KOPT-K1 (cell line): Measurements from ENCODE around the gene ESCO1.
"Not testable (repeated sequence)": the region's sequence is repeated elsewhere in the genome, so short reads cannot be mapped to it uniquely, and the experiment has no call there.

Source experiments
- H3K27ac ChIP-seq: fragments of 200-600 bp; sonication (generic); 2 replicates; pipeline ENCODE4 v1.5.1; 2016; ENCODE audit warnings: antibody characterized with exemption, mild to moderate bottlenecking, low read depth, low read length; ENCODE audit not compliant: poor library complexity, severe bottlenecking
- H3K36me3 ChIP-seq: fragments of 200-600 bp; sonication (generic); 2 replicates; pipeline ENCODE4 v1.5.1; 2017; ENCODE audit warnings: antibody characterized with exemption, mild to moderate bottlenecking, low read length, moderate library complexity; ENCODE audit not compliant: insufficient read depth
- H3K9me3 ChIP-seq: fragments of 200-600 bp; sonication (generic); 2 replicates; pipeline ENCODE4 v1.5.1; 2017; ENCODE audit warnings: antibody characterized with exemption, low read length, mild to moderate bottlenecking; ENCODE audit not compliant: insufficient read depth, poor library complexity, severe bottlenecking

ESCO1 gene

GRCh38 chr18:21599585-21600525, 649 bp downstream of the ESCO1 start:
- Histone ChIP-seq H3K27ac (peak overlapping the region; percentile 82), H3K9me3 (no peaks in the 10 kb centered on the region), H3K36me3 (no peaks in the 10 kb centered on the region)

GRCh38 chr18:21598726-21599584, 1.5 kb downstream of the ESCO1 start:
- H3K9me3 ChIP-seq = peaks cover 3% of the 10 kb centered on the region
- H3K36me3 ChIP-seq = no peaks in the 10 kb centered on the region
- H3K27ac ChIP-seq = peak overlapping the region; percentile 82

- Histone ChIP-seq H3K36me3 (no peaks in the 10 kb centered on the region), H3K9me3 (peaks cover 9% of the 10 kb centered on the region), H3K27ac (no peak overlapping the region)
Measured at GRCh38 chr18:21597620-21598019, 2.9 kb downstream of the ESCO1 start.

- no peak overlapping the region for H3K27ac ChIP-seq
- H3K9me3 ChIP-seq = peaks cover 9% of the 10 kb centered on the region
- peaks cover 6% of the 10 kb centered on the region; the same call in 1 of the 2 replicates for H3K36me3 ChIP-seq
Measured at GRCh38 chr18:21593540-21594257, 6.8 kb downstream of the ESCO1 start.

GRCh38 chr18:21592361-21592760, 8.1 kb downstream of the ESCO1 start:
- not testable (repeated sequence) for H3K9me3 ChIP-seq, H3K36me3 ChIP-seq, H3K27ac ChIP-seq

GRCh38 chr18:21584391-21584790, 16.1 kb downstream of the ESCO1 start:
- Histone ChIP-seq H3K27ac (no peak overlapping the region), H3K9me3 (no peaks in the 10 kb centered on the region), H3K36me3 (peaks cover 34% of the 10 kb centered on the region)

- H3K9me3 ChIP-seq = no peaks in the 10 kb centered on the region
- H3K36me3 ChIP-seq = peaks cover 63% of the 10 kb centered on the region
- no peak overlapping the region for H3K27ac ChIP-seq
Measured at GRCh38 chr18:21575656-21576055, 24.8 kb downstream of the ESCO1 start.

GRCh38 chr18:21571772-21572171, 28.7 kb downstream of the ESCO1 start:
- Histone ChIP-seq H3K27ac (no peak overlapping the region), H3K36me3 (peaks cover 97% of the 10 kb centered on the region), H3K9me3 (no peaks in the 10 kb centered on the region)

- Histone ChIP-seq H3K36me3 (peaks cover 83% of the 10 kb centered on the region), H3K9me3 (no peaks in the 10 kb centered on the region), H3K27ac (no peak overlapping the region)
Measured at GRCh38 chr18:21559195-21559594, 41.3 kb downstream of the ESCO1 start.

- Histone ChIP-seq H3K36me3 (peaks cover 78% of the 10 kb centered on the region), H3K9me3 (no peaks in the 10 kb centered on the region), H3K27ac (no peak overlapping the region)
Measured at GRCh38 chr18:21557607-21558253, 42.8 kb downstream of the ESCO1 start.

GRCh38 chr18:21550510-21550970, 50.0 kb downstream of the ESCO1 start:
- Histone ChIP-seq H3K27ac (no peak overlapping the region), H3K36me3 (peaks cover 73% of the 10 kb centered on the region), H3K9me3 (no peaks in the 10 kb centered on the region)

GRCh38 chr18:21548647-21549046, 51.9 kb downstream of the ESCO1 start:
- Histone ChIP-seq H3K36me3 (peaks cover 71% of the 10 kb centered on the region), H3K27ac (no peak overlapping the region)

GRCh38 chr18:21546423-21546822, 54.1 kb downstream of the ESCO1 start:
- H3K36me3 ChIP-seq = peaks cover 60% of the 10 kb centered on the region
- H3K27ac ChIP-seq = no peak overlapping the region
- no peaks in the 10 kb centered on the region for H3K9me3 ChIP-seq

More at GRCh38 chr18:21548647-21549046, 51.9 kb downstream of the ESCO1 start:
- no peaks in the 10 kb centered on the region for H3K9me3 ChIP-seq

- Histone ChIP-seq H3K9me3 (no peaks in the 10 kb centered on the region), H3K36me3 (peaks cover 77% of the 10 kb centered on the region), H3K27ac (no peak overlapping the region)
Measured at GRCh38 chr18:21538230-21538629, 62.3 kb downstream of the ESCO1 start.
